Measurements from ENCODE around the gene SHISA9. TPM values are rescaled to one million over a fixed set of nuclear protein-coding genes. Genes with fewer than 3 reads are reported as not detected.

The SHISA9 gene
- total RNA-seq, 3 donors from 2014 or later, result 0.33 to 4.1 TPM; not detected in 1

GRCh38 chr16:13264749-13265552 lies 363.6 kb downstream of the SHISA9 start:
- no peak for DNase-seq (ENCODE audit: low spot score in 2 of 2)
- Histone ChIP-seq H3K27ac (no peak overlapping the region), H3K4me1 (no peaks in the 10 kb centered on the region), H3K4me3 (no peak overlapping the region), H3K9me3 (no peaks in the 10 kb centered on the region), H3K27me3 (no peaks in the 10 kb centered on the region), H3K36me3 (no peaks in the 10 kb centered on the region)
- TF ChIP-seq POLR2A (IDR thresholded peaks at IDR 0.05), result no peak
- no peak for TF ChIP-seq POLR2AphosphoS5 (IDR thresholded peaks at IDR 0.05)
- TF ChIP-seq CTCF (IDR thresholded peaks at IDR 0.05), result no peak
- intact Hi-C loops (cut with DNase I; ENCODE audit: low total_unique reads), result no loop called here

- no peak overlapping the region for H3K4me3 ChIP-seq
- TF ChIP-seq POLR2A (IDR thresholded peaks at IDR 0.05) (no peak), POLR2AphosphoS5 (IDR thresholded peaks at IDR 0.05) (no peak), CTCF (IDR thresholded peaks at IDR 0.05) (no peak)
- DNase-seq (ENCODE audit: low spot score in 2 of 2), result no peak
- no peaks in the 10 kb centered on the region for H3K27me3 ChIP-seq
- H3K27ac ChIP-seq, result no peak overlapping the region
- H3K36me3 ChIP-seq, result no peaks in the 10 kb centered on the region
- no peaks in the 10 kb centered on the region for H3K4me1 ChIP-seq
- intact Hi-C loops (cut with DNase I; ENCODE audit: low total_unique reads), result no loop called here
- no peaks in the 10 kb centered on the region for H3K9me3 ChIP-seq
These were observed 368.0 kb downstream of the SHISA9 start for GRCh38 chr16:13269359-13269758.

GRCh38 chr16:13269905-13270528 lies 368.6 kb downstream of the SHISA9 start:
- DNase-seq (ENCODE audit: low spot score in 2 of 2), result no peak
- no peaks in the 10 kb centered on the region for H3K36me3 ChIP-seq
- intact Hi-C loops (cut with DNase I; ENCODE audit: low total_unique reads), result no loop called here
- H3K27me3 ChIP-seq, result no peaks in the 10 kb centered on the region
- H3K4me1 ChIP-seq, result no peaks in the 10 kb centered on the region
- H3K9me3 ChIP-seq, result no peaks in the 10 kb centered on the region
- H3K27ac ChIP-seq, result no peak overlapping the region
- no peak for TF ChIP-seq CTCF (IDR thresholded peaks at IDR 0.05)
- no peak for TF ChIP-seq POLR2A (IDR thresholded peaks at IDR 0.05)
- TF ChIP-seq POLR2AphosphoS5 (IDR thresholded peaks at IDR 0.05), result no peak
- no peak overlapping the region for H3K4me3 ChIP-seq

GRCh38 chr16:13270602-13271001 lies 369.2 kb downstream of the SHISA9 start:
- no peak overlapping the region for H3K4me3 ChIP-seq
- intact Hi-C loops (cut with DNase I; ENCODE audit: low total_unique reads), result no loop called here
- no peaks in the 10 kb centered on the region for H3K27me3 ChIP-seq
- no peaks in the 10 kb centered on the region for H3K4me1 ChIP-seq
- TF ChIP-seq POLR2AphosphoS5 (IDR thresholded peaks at IDR 0.05), result no peak
- no peak for TF ChIP-seq POLR2A (IDR thresholded peaks at IDR 0.05)
- TF ChIP-seq CTCF (IDR thresholded peaks at IDR 0.05), result no peak
- H3K27ac ChIP-seq, result no peak overlapping the region
- H3K36me3 ChIP-seq, result no peaks in the 10 kb centered on the region
- no peak for DNase-seq (ENCODE audit: low spot score in 2 of 2)
- H3K9me3 ChIP-seq, result no peaks in the 10 kb centered on the region

- Histone ChIP-seq H3K4me3 (no peak overlapping the region), H3K36me3 (no peaks in the 10 kb centered on the region), H3K9me3 (no peaks in the 10 kb centered on the region), H3K27ac (no peak overlapping the region), H3K4me1 (no peaks in the 10 kb centered on the region), H3K27me3 (no peaks in the 10 kb centered on the region)
- DNase-seq (ENCODE audit: low spot score in 2 of 2), result no peak
- intact Hi-C loops (cut with DNase I; ENCODE audit: low total_unique reads), result no loop called here
- TF ChIP-seq POLR2AphosphoS5 (IDR thresholded peaks at IDR 0.05), result no peak
- no peak for TF ChIP-seq POLR2A (IDR thresholded peaks at IDR 0.05)
- no peak for TF ChIP-seq CTCF (IDR thresholded peaks at IDR 0.05)
These were observed 388.1 kb downstream of the SHISA9 start for GRCh38 chr16:13289515-13289914.

Data from breast epithelium (tissue), 4 donors.